A673 (cell line): ENCODE results near the gene MRPL33. TPM values are rescaled to one million over a fixed set of nuclear protein-coding genes. Genes with fewer than 3 reads are reported as not detected.

Source experiments
- BruUV-seq: library from RNA; stranded (reverse); fragments of 400-500 nt; replicated peaks from 2 replicates; lab custom pipeline; 2021; lab: Mats Ljungman, UMichigan
- CTCF ChIA-PET: fragments of 300-600 bp; sonication (Branson Sonifier 250); formaldehyde crosslinking; loops from one replicate; lab custom pipeline; 2022; ENCODE audit warnings: antibody characterized with exemption; lab: Charles Lee
- POLR2A ChIA-PET: fragments of 300-600 bp; sonication (Branson Sonifier 250); formaldehyde crosslinking; loops from one replicate; lab custom pipeline; 2022; ENCODE audit warnings: antibody characterized with exemption; ENCODE audit not compliant: low non-redundant PET; lab: Charles Lee
- DNase-seq: peaks from one replicate; pipeline ENCODE4 v3.0.0-alpha.2; 2015; ENCODE audit warnings: low spot score
- H3K27ac ChIP-seq: fragments of 200-600 bp; sonication (generic); 2 replicates; pipeline ENCODE4 v1.5.1; 2016; ENCODE audit warnings: mixed run types, low read depth, mild to moderate bottlenecking, mixed read lengths, antibody characterized with exemption, low read length; ENCODE audit not compliant: poor library complexity, severe bottlenecking
- H3K27me3 ChIP-seq: fragments of 200-600 bp; sonication (generic); replicated peaks from 2 replicates; pipeline ENCODE4 v1.6.1; 2017; ENCODE audit warnings: mixed run types, low read depth, mild to moderate bottlenecking, mixed read lengths, antibody characterized with exemption, low read length; ENCODE audit not compliant: insufficient read depth, poor library complexity
- H3K36me3 ChIP-seq: fragments of 200-600 bp; sonication (generic); 2 replicates; pipeline ENCODE4 v1.6.1; 2016; ENCODE audit warnings: mixed run types, mild to moderate bottlenecking, mixed read lengths, antibody characterized with exemption, low read length; ENCODE audit not compliant: insufficient read depth, poor library complexity, severe bottlenecking
- H3K4me1 ChIP-seq: fragments of 200-600 bp; sonication (generic); 2 replicates; pipeline ENCODE4 v1.6.1; 2017; ENCODE audit warnings: mixed run types, mild to moderate bottlenecking, mixed read lengths, antibody characterized with exemption, low read length; ENCODE audit not compliant: insufficient read depth, poor library complexity, severe bottlenecking
- H3K4me3 ChIP-seq: fragments of 200-600 bp; sonication (generic); 2 replicates; pipeline ENCODE4 v1.5.1; 2016; ENCODE audit warnings: low read depth, mixed run types, mild to moderate bottlenecking, mixed read lengths, low read length; ENCODE audit not compliant: poor library complexity, severe bottlenecking
- H3K9me3 ChIP-seq: fragments of 200-600 bp; sonication (generic); 2 replicates; pipeline ENCODE4 v1.6.1; 2016; ENCODE audit warnings: mixed run types, low read depth, mild to moderate bottlenecking, mixed read lengths, antibody characterized with exemption, low read length; ENCODE audit not compliant: poor library complexity, severe bottlenecking
- EZH2 ChIP-seq: fragments of 200-600 bp; sonication (generic); IDR thresholded peaks from 2 replicates; pipeline ENCODE4 v1.6.1; 2017; ENCODE audit warnings: borderline replicate concordance, low read depth, mild to moderate bottlenecking, mixed read lengths, antibody characterized with exemption, low read length; ENCODE audit not compliant: poor library complexity, severe bottlenecking
- intact Hi-C: fragments of 100-400 bp; cut with micrococcal nuclease; formaldehyde crosslinking; loops from one replicate; pipeline ENCODE4 v1.10.0; 2022; ENCODE audit not compliant: unreplicated experiment
- total RNA-seq: library from RNA; stranded (reverse); gene quantifications from 2 replicates; pipeline ENCODE4 v1.2.3, GENCODE V29; 2021
- TF ChIP-seq, protein P1 (sequence below): fragments of 300-800, 200-600 bp; sonication (generic); conservative IDR thresholded peaks from 2 replicates; pipeline ENCODE4 v1.5.1; 2017; ENCODE audit warnings: low read depth, mild to moderate bottlenecking, antibody characterized with exemption, low read length, moderate library complexity, mixed read lengths

The MRPL33 gene
- total RNA-seq, 1 experiment from 2014 or later, result 68.1 TPM

DNA sequence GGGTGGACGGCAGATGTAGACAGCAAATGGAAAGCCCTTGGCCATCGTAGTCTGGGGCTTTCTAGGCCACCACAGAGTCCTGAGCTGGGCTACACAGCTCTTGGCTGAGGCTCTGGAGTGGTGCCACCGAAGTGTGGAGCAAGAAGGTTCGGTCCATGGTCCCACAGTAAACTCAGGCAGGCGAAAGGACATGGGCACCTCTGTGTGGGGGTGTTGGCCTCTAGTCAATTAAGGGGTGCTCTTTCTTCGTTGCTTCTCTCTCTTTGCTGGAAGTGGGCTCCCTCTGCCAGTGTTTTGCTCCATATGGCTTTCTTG is 34.7 kb upstream of the MRPL33 start:
- Histone ChIP-seq H3K9me3 (no peaks in the 10 kb centered on the region), H3K27me3 (no peaks in the 10 kb centered on the region), H3K36me3 (no peaks in the 10 kb centered on the region), H3K4me3 (no peak overlapping the region), H3K27ac (no peak overlapping the region), H3K4me1 (no peaks in the 10 kb centered on the region)
- TF ChIP-seq EZH2, result no peak
- TF ChIP-seq, protein P1, sequence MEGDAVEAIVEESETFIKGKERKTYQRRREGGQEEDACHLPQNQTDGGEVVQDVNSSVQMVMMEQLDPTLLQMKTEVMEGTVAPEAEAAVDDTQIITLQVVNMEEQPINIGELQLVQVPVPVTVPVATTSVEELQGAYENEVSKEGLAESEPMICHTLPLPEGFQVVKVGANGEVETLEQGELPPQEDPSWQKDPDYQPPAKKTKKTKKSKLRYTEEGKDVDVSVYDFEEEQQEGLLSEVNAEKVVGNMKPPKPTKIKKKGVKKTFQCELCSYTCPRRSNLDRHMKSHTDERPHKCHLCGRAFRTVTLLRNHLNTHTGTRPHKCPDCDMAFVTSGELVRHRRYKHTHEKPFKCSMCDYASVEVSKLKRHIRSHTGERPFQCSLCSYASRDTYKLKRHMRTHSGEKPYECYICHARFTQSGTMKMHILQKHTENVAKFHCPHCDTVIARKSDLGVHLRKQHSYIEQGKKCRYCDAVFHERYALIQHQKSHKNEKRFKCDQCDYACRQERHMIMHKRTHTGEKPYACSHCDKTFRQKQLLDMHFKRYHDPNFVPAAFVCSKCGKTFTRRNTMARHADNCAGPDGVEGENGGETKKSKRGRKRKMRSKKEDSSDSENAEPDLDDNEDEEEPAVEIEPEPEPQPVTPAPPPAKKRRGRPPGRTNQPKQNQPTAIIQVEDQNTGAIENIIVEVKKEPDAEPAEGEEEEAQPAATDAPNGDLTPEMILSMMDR, result no peak
- no TSS peak for BruUV-seq
- DNase-seq, result no peak
- POLR2A ChIA-PET, result no interaction called here
- intact Hi-C loops, result no loop called here
- CTCF ChIA-PET, result interaction anchor here (0.6 kb wide), 1 partner anchor 308 kb away, joined by 7 read pairs; no protein-coding TSS in a partner anchor

DNA sequence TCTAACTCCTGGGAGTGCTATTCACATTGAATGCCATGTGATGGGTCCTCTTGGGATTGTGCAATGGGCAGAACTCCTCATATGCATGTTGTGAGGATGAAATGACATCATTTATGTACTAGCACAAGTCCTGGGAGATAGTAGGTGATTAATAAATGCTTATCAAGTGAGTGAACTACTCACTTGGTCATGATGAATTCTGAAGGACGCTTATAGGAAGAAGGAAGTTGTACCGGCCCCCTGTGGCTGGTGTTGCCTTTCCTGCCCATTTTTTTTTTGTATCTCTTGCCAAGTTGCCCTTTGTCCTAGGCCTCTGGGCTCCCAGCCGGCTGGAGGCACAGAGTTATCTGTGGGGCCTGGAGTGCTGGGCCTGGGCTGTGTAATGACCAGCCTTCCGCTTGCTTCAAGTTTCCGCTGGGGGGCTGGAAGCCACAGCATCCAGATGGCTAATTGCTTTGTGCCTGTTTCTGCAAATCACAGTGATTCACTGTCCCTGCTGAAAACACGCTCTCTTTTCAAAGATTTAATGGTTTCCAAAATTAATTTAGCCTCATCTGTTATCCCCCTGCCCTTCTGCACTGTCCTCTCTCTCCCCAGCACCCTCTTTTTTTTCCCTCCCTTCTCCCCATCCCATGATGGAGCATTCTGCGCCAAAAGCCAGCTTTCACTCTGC is 33.7 kb upstream of the MRPL33 start:
- Histone ChIP-seq H3K27me3 (no peaks in the 10 kb centered on the region), H3K27ac (no peak overlapping the region), H3K36me3 (no peaks in the 10 kb centered on the region), H3K4me3 (no peak overlapping the region), H3K9me3 (no peaks in the 10 kb centered on the region), H3K4me1 (no peaks in the 10 kb centered on the region)
- no TSS peak for BruUV-seq
- TF ChIP-seq EZH2, result no peak
- TF ChIP-seq, protein P1, result no peak
- DNase-seq, result no peak
- ChIA-PET POLR2A (no interaction called here), CTCF (no interaction called here)
- intact Hi-C loops, result no loop called here

DNA sequence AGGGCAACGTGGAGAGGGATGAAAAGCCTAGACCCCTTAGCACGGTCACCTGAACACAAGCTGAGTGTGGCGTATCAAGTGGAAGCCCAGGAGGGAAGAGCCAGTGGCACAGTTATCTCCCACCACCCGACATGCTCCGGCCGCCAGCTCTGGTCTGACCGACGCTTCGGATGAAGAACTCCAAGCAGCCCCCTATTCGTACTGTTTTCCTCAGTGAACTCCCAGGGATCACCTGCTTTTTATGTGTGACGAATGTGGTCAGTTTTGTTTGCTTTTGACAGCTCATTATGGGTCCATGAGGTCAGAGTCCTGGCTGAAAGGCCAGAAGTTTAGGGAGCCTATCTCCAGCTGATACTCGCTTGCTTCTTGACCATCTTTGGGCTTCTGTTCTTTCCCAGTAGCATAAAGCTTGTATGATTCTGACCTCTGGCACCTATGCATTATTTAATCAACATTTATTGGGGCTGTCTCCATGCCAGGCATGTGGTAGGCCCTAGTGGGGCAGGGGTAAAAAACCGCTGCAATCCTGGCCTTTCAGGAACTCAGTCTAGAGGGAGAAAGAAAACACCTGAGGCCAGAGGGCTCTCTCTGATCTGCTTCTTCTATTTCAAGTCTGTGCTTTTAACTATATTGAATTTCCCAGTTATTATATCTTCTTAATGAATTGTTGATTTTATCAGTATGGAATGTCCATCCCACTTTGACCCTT is 33.0 kb upstream of the MRPL33 start:
- intact Hi-C loops, result no loop called here
- H3K27ac ChIP-seq, result no peak overlapping the region

More for the DNA sequence above, 33.0 kb upstream of the MRPL33 start:
- H3K9me3 ChIP-seq, result no peaks in the 10 kb centered on the region
- no peak overlapping the region for H3K4me3 ChIP-seq
- no peak for DNase-seq
- ChIA-PET CTCF (no interaction called here), POLR2A (no interaction called here)
- H3K4me1 ChIP-seq, result no peaks in the 10 kb centered on the region
- no TSS peak for BruUV-seq
- H3K36me3 ChIP-seq, result no peaks in the 10 kb centered on the region
- H3K27me3 ChIP-seq, result no peaks in the 10 kb centered on the region
- TF ChIP-seq, protein P1, result no peak
- no peak for TF ChIP-seq EZH2
